Common myeloid progenitor, CD34-positive (primary cell): Measurements from ENCODE around the gene TMEM132A.

Source experiments
- CTCF ChIA-PET: fragments of 350-600 bp; sonication (Branson Sonifier 250); formaldehyde crosslinking; loops from one replicate; lab custom pipeline; 2021; ENCODE audit warnings: antibody characterized with exemption; lab: Charles Lee
- POLR2A ChIA-PET: fragments of 350-600 bp; sonication (Branson Sonifier 250); formaldehyde crosslinking; loops from one replicate; lab custom pipeline; 2021; ENCODE audit warnings: antibody characterized with exemption; lab: Charles Lee
- DNase-seq, 3 donors: peaks; one replicate each; pipeline versions ENCODE4 v3.0.0 to v3.0.0-alpha.2; 2013
- H3K27ac ChIP-seq, 2 experiments: 1 replicate in 1 of 2; 2 replicates in 1 of 2; pipeline ENCODE4 v1.7.0; 2013; ENCODE audit warnings: inconsistent platforms in 2 of 2, low read length in 2 of 2, mild to moderate bottlenecking in 2 of 2, low read depth in 1 of 2, moderate library complexity in 1 of 2; ENCODE audit not compliant: severe bottlenecking in 2 of 2, insufficient read depth in 1 of 2, poor library complexity in 1 of 2
- H3K27me3 ChIP-seq, 5 experiments: replicated peaks in 2 of 5; 1 replicate in 3 of 5; 2 replicates in 2 of 5; pipeline versions ENCODE4 v1.6.1 to v1.7.0; 2013; ENCODE audit warnings: low read length in 4 of 5, mild to moderate bottlenecking in 2 of 5, moderate library complexity in 2 of 5, inconsistent platforms in 1 of 5; ENCODE audit not compliant: insufficient read depth in 5 of 5, control insufficient read depth in 4 of 5
- H3K36me3 ChIP-seq, 4 experiments: 1 replicate in 2 of 4; 2 replicates in 2 of 4; pipeline versions ENCODE4 v1.6.1 to v1.7.0; 2013; ENCODE audit warnings: low read length in 3 of 4, control low read depth in 1 of 4, mild to moderate bottlenecking in 1 of 4; ENCODE audit not compliant: control insufficient read depth in 4 of 4, insufficient read depth in 4 of 4
- H3K4me1 ChIP-seq, 4 experiments: 1 replicate in 3 of 4; 2 replicates in 1 of 4; pipeline versions ENCODE4 v1.6.1 to v1.7.1; 2013; ENCODE audit warnings: low read length in 3 of 4, mild to moderate bottlenecking in 3 of 4, control low read depth in 1 of 4, inconsistent platforms in 1 of 4, moderate library complexity in 1 of 4; ENCODE audit not compliant: control insufficient read depth in 4 of 4, insufficient read depth in 4 of 4; ENCODE audit errors: control extremely low read depth in 1 of 4
- H3K4me3 ChIP-seq, 7 experiments: 1 replicate in 4 of 7; 2 replicates in 3 of 7; pipeline versions ENCODE4 v1.5.1 to v1.7.0; 2013; ENCODE audit warnings: mild to moderate bottlenecking in 7 of 7, low read length in 6 of 7, moderate library complexity in 6 of 7, inconsistent platforms in 2 of 7, low read depth in 2 of 7, control low read depth in 1 of 7; ENCODE audit not compliant: insufficient read depth in 4 of 7, control insufficient read depth in 1 of 7; ENCODE audit errors: extremely low read depth in 1 of 7
- H3K9me3 ChIP-seq, 5 experiments: 1 replicate in 4 of 5; 2 replicates in 1 of 5; pipeline versions ENCODE4 v1.6.1 to v1.7.1; 2013; ENCODE audit warnings: low read length in 4 of 5, mild to moderate bottlenecking in 2 of 5, inconsistent platforms in 1 of 5, low read depth in 1 of 5, moderate library complexity in 1 of 5; ENCODE audit not compliant: control insufficient read depth in 4 of 5, insufficient read depth in 2 of 5; ENCODE audit errors: control extremely low read depth in 1 of 5
- WGBS: methylation state at CpG from one replicate; pipeline ENCODE4 v1.1.5; 2013; ENCODE audit not compliant: insufficient coverage; 5-methylcytosine and 5-hydroxymethylcytosine counted together

The TMEM132A gene

GRCh38 chr11:60952742-60953170 is 28.5 kb downstream of the TMEM132A start:
- H3K4me1 ChIP-seq, result peaks cover 6 to 25% (median 19%) of the 10 kb centered on the region in 4 experiments
- no peak overlapping the region for H3K27ac ChIP-seq
- H3K4me3 ChIP-seq, result peak overlapping the region in 5 of 7 experiments; percentile 50 to 82 (median 71)

GRCh38 chr11:60953781-60954180 is 29.5 kb downstream of the TMEM132A start:
- Histone ChIP-seq H3K27me3 (peaks cover 0 to 76% (median 23%) of the 10 kb centered on the region in 5 experiments), H3K36me3 (no peaks in the 10 kb centered on the region), H3K4me1 (peaks cover 6 to 25% (median 19%) of the 10 kb centered on the region in 4 experiments), H3K4me3 (no peak overlapping the region), H3K27ac (no peak overlapping the region), H3K9me3 (no peaks in the 10 kb centered on the region)
- 65% methylated on average over 6 of the region's 6 CpGs for WGBS
- peak in 2 of 3 donors; percentile 52 to 56 for DNase-seq
- ChIA-PET POLR2A (no interaction called here), CTCF (interaction anchor here (0.6 to 1.4 kb wide), 5 partner anchors 8 to 38 kb away, joined by 3 to 6 read pairs (median 3); no protein-coding TSS in a partner anchor)

More at GRCh38 chr11:60952742-60953170, 28.5 kb downstream of the TMEM132A start:
- DNase-seq, result no peak
- POLR2A ChIA-PET, result no interaction called here
- Histone ChIP-seq H3K27me3 (peaks cover 0 to 77% (median 26%) of the 10 kb centered on the region in 5 experiments), H3K36me3 (no peaks in the 10 kb centered on the region), H3K9me3 (no peaks in the 10 kb centered on the region)
- CTCF ChIA-PET, result interaction anchor here (1.3 to 1.4 kb wide), 2 partner anchors 12 to 17 kb away, joined by 4 to 6 read pairs; no protein-coding TSS in a partner anchor
- WGBS, result 0% methylated on average over 3 of the region's 3 CpGs

GRCh38 chr11:60954421-60954820 is 30.2 kb downstream of the TMEM132A start:
- WGBS, result 49% methylated on average over 3 of the region's 5 CpGs
- peak in 2 of 3 donors; percentile 62 to 74 for DNase-seq
- ChIA-PET POLR2A (no interaction called here), CTCF (interaction anchor here (0.6 to 1.2 kb wide), 4 partner anchors 9 to 55 kb away, joined by 3 read pairs; no protein-coding TSS in a partner anchor)
- Histone ChIP-seq H3K4me3 (no peak overlapping the region), H3K9me3 (no peaks in the 10 kb centered on the region), H3K4me1 (peaks cover 6 to 25% (median 19%) of the 10 kb centered on the region in 4 experiments), H3K27ac (no peak overlapping the region), H3K27me3 (peaks cover 0 to 78% (median 23%) of the 10 kb centered on the region in 5 experiments), H3K36me3 (no peaks in the 10 kb centered on the region)

GRCh38 chr11:60955571-60955970 is 31.3 kb downstream of the TMEM132A start:
- ChIA-PET POLR2A (no interaction called here), CTCF (interaction anchor here (1.0 kb wide), 1 partner anchor 14 kb away, joined by 3 read pairs; no protein-coding TSS in a partner anchor)
- Histone ChIP-seq H3K9me3 (peaks cover 0 to 2% (median 0%) of the 10 kb centered on the region in 5 experiments), H3K4me3 (no peak overlapping the region), H3K27ac (no peak overlapping the region), H3K4me1 (peaks cover 6 to 25% (median 19%) of the 10 kb centered on the region in 4 experiments), H3K36me3 (no peaks in the 10 kb centered on the region), H3K27me3 (peaks cover 0 to 77% (median 24%) of the 10 kb centered on the region in 5 experiments)
- DNase-seq, result peak in 2 of 3 donors; percentile 37 to 54
- 27% methylated on average over 3 of the region's 5 CpGs for WGBS

GRCh38 chr11:60957188-60957587 is 32.9 kb downstream of the TMEM132A start:
- 87% methylated on average over 4 of the region's 4 CpGs for WGBS
- Histone ChIP-seq H3K4me3 (no peak overlapping the region), H3K27ac (no peak overlapping the region), H3K4me1 (peaks cover 3 to 10% (median 6%) of the 10 kb centered on the region in 4 experiments), H3K36me3 (no peaks in the 10 kb centered on the region), H3K9me3 (peaks cover 0 to 2% (median 0%) of the 10 kb centered on the region in 5 experiments), H3K27me3 (peaks cover 0 to 72% (median 27%) of the 10 kb centered on the region in 5 experiments)
- ChIA-PET CTCF (interaction anchor here (2.6 kb wide), 1 partner anchor 13 kb away, joined by 6 read pairs; no protein-coding TSS in a partner anchor), POLR2A (no interaction called here)
- DNase-seq, result no peak

- no peak for DNase-seq
- POLR2A ChIA-PET, result no interaction called here
- Histone ChIP-seq H3K4me1 (peaks cover 0 to 3% (median 0%) of the 10 kb centered on the region in 4 experiments), H3K9me3 (peaks cover 0 to 2% (median 0%) of the 10 kb centered on the region in 5 experiments), H3K36me3 (no peaks in the 10 kb centered on the region), H3K4me3 (no peak overlapping the region), H3K27me3 (peaks cover 0 to 60% (median 18%) of the 10 kb centered on the region in 5 experiments), H3K27ac (no peak overlapping the region)
- 94% methylated on average over 2 of the region's 6 CpGs for WGBS
- CTCF ChIA-PET, result interaction anchor here (1.3 to 2.6 kb wide), 4 partner anchors 10 to 83 kb away, joined by 3 to 6 read pairs (median 4); no protein-coding TSS in a partner anchor
These were observed 35.2 kb downstream of the TMEM132A start for GRCh38 chr11:60959431-60959830.

GRCh38 chr11:60960405-60960804 is 36.1 kb downstream of the TMEM132A start:
- ChIA-PET CTCF (interaction anchor here (1.3 to 1.6 kb wide), 3 partner anchors 10 to 82 kb away, joined by 3 to 5 read pairs (median 3); no protein-coding TSS in a partner anchor), POLR2A (no interaction called here)
- Histone ChIP-seq H3K4me3 (no peak overlapping the region), H3K9me3 (peaks cover 0 to 2% (median 0%) of the 10 kb centered on the region in 5 experiments), H3K36me3 (no peaks in the 10 kb centered on the region), H3K27me3 (peaks cover 0 to 55% (median 21%) of the 10 kb centered on the region in 5 experiments), H3K27ac (no peak overlapping the region), H3K4me1 (peaks cover 0 to 3% (median 0%) of the 10 kb centered on the region in 4 experiments)
- WGBS, result 98% methylated on average over 7 of the region's 7 CpGs
- DNase-seq, result no peak
